Stimulated activated CD8-positive, alpha-beta memory T cell treated with anti-CD3 and anti-CD28 coated beads, Interleukin-4, amount 100 ng/mL, for 4 hours (primary cell): ENCODE results near the gene CD300H.

Experiments
- DNase-seq, 2 donors: peaks; one replicate each; pipeline ENCODE4 v3.0.0-alpha.2; 2020; ENCODE audit warnings: low read depth in 2 of 2, low spot score in 1 of 2

Gene CD300H

DNA sequence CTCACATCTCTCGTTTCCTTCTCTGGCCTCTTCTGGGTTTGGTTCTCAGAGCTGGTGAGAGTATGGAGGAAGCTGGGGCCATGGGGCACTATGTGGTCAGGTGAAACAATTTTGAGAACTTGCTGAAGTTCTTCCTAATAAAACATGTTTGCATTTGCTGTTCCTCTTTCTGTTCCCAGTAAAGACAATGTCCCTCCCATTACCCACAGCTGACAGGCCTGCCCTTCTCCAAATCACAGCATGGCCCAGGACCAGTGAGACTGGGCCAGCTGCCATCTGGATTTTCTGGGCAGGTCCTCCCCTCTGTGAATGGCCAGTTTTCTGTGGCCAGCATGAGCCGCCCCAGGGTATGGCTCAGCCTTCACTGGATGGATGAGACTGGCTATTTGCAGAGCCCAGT is at the start of gene CD300H:
CD300H (minus strand) TSS at position 113 of the 400 bp plus-strand sequence.
- no peak for DNase-seq

DNA sequence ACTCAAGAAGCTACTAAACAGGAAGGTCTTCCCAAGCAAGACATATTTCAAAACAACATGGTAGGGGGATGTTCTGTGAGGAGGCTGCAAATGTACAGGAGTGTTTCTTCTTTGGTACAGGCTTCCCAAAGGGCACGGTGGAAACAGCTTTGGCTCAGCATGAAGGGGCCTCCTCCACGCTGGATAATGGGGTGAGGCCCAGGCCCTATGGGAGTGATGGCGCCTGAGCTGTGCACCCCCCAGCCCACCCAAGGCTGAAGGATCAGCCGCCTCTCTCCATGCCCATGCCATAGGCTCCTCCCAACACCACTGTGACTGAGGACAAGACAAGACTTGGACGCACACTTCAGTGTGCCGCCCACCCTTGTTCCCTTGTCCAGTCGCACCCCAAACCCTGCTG is 49.4 kb upstream of the CD300H start:
- no peak for DNase-seq

DNA sequence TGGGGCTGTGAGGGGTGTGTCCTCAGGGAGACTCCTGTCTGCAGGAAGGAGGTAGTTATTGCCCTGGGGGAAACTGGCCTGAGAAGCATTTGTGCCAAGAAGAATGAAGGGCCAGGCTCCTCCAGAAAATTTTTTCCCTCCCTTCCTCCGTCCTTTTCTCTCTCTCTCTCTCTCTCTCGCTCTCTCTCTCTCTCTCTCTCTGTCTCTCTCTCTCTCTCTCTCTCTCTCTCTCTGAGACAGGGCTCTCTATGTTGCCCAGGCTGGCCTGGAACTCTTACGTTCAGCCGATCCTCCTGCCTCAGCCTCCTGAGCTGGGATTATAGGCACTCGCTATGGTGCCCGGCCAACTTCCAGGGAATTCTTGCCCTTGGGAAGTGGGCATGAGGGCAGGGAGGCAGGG is 44.7 kb upstream of the CD300H start:
- DNase-seq: no peak

DNA sequence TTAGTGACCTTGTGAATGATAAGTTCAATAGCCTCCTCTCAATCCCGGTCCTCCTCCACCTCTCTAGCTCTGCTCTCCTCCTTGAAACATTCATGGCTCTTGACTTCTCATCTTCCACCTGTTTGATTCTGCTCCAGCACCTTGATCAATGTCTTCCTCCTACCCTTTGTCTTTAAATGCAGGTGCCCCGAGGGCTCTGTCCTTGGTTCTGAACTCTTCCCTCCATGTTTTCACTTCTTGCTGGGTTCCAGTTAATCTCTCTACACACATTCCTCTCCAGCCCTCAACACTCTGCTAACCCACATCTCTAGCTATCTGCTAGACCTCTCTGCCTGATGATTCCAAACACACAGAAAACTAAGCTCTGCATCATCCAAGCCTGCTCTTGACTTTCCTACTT is 42.8 kb upstream of the CD300H start:
- DNase-seq: no peak

DNA sequence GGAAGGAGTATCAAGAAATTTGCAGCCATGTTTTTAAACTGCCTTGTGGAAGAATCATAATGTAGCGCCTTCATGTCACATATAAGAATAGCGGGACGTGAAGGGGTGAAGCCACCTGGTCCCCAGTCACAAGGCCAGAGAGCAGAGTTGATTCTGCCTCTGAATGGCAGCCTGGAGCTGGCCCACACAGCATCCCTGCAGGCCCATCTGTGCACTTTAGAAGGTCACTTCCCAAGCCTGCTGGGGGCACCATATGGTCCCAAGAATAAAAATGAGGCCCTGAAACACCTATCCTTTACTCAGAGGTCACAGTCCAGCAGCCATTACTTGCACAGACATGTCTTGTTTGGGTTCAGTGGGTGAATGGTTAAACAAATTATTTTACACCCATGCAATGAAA is 41.2 kb upstream of the CD300H start:
- no peak for DNase-seq

DNA sequence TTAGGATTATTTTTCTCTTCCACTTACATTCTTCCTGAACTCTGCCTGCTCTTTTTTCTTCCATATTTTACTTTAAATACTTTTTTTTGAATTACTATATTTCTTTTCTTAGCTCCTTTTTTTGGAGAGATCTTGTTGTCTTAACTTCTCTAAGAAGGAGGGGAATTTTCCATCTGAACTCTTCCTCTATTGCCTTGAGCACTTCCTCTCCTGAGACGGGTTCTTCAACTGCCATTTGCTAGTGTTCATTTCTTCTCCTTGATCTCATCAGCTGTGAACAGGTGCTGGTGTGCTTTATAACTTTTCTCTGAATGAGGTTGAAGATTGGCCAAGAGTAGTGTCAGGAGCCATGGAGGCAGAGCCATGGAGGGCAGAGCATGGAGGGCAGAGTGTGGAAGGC is 39.9 kb upstream of the CD300H start:
- DNase-seq: no peak

DNA sequence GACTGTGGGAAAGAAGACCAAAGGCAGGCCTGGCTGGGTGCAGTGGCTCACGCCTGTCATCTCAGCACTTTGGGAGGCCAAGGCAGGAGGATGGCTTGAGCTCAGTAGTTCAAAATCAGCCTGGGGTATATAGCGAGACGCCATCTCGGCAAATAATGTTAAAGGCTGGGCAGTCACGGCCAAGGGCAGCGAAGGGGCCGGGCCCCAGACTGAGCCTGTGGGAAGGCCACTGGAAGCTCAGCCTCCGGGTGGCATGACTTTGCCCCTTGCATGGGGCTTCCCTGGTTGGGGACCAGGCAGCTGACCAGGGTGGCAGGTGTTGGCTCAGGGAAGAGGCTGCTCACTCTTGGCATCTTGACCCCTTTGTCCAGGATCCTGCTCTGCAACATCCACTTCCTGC is 38.7 kb upstream of the CD300H start:
- no peak for DNase-seq

DNA sequence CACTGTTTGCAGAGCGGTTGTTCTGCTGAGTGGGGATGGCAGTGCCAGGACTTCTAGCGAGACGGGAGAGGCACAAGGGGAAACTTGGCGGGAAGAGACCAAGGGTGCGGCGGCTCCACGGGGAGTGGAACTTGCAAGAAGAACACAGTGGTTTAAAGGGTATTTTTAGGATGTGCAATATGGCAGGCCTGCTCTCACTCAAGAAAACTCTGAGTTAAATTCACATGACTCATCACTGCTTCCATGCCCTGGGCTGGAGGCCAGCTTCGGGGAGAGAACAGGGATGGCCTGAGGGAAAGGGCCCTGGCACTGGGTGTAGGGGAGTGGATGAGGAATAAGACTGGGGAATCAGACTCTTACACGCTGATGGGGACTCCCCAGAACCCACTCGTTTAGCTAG is 38.1 kb upstream of the CD300H start:
- DNase-seq: no peak

DNA sequence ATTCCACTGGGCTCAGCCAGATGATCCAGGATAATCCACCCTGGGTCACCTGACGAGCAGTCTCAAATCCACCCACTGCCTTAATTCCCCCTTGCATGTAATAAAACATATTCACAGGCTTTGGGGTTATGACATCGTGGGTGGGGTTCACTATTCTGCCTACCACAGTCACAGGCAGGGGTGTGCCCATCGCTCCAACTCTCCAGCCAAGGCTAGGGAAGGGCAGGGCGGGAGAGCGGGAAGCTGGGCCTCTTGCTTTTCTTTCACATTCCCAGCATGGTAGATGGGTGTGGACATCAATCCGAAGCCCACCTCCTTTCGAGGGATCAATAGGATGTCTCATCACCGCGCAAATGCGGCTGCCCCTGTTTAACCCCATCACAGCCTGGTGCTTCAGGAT is 37.5 kb upstream of the CD300H start:
- DNase-seq: no peak

DNA sequence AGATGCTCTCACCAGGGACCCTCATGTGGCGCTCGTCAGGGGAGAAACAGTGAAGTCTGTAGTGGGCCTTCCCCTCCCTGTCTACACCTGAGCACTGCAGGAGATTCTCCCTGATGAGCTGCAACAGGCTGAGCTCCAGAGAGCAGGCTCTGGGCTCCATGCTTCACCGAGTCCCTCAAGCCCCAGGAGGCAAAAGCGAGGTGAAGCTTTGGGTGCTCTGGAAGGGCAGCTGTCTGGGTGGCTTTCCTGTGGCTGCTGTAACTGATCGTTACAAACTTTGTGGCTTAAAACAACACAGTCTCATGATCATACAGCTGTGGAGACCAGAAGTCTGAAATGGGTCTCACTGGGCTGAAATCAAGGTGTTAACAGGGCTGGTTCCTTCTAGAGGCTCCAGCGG is 36.9 kb upstream of the CD300H start:
- DNase-seq: no peak

DNA sequence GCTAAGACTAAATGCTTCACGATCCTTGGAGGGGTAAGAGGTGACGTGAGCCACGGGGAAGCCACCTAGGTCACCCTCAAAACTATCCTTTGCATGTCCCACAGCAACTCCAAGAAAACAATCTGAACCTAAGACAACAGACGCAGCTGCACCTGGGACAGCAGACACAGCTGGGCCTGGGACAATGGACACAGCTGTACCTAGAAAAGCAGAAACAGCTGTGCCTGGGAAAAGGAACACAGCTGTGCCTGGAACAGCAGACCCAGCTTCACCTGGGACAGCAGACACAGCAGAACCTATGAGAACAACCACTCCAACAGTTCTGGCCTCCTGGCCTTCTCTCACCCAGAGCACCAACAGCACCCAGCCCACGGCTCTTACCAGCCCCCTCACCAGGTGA is 36.4 kb upstream of the CD300H start:
- no peak for DNase-seq

DNA sequence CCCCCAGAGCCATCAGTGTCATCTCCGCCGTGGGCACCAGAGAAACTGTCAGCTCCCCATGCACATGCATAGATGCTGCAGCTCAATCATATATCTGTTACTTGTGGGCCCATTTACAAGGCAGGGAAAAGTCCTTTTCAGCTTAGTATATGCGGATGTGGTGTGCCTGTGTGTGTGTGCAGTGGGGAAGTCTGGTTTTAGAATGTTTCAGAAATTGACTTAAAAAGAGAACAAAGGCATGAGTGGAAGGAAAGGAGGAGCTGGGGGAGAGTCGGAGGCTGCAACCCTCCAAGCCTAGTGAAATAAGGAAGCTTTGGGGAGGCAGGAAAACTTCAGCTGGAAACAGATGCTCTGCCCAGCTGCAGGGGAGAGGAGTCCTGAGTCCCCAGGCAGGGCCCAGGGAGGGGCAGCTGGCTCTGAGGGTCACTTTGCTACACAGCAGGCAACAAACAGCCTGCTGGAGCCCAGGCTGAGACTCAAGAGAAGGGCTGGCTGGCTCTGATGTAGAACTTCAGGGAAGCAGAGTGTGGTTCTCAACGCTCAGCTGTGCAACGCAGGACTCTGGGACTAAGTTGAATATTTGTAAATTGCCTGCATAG is 35.8 kb upstream of the CD300H start:
- no peak for DNase-seq

DNA sequence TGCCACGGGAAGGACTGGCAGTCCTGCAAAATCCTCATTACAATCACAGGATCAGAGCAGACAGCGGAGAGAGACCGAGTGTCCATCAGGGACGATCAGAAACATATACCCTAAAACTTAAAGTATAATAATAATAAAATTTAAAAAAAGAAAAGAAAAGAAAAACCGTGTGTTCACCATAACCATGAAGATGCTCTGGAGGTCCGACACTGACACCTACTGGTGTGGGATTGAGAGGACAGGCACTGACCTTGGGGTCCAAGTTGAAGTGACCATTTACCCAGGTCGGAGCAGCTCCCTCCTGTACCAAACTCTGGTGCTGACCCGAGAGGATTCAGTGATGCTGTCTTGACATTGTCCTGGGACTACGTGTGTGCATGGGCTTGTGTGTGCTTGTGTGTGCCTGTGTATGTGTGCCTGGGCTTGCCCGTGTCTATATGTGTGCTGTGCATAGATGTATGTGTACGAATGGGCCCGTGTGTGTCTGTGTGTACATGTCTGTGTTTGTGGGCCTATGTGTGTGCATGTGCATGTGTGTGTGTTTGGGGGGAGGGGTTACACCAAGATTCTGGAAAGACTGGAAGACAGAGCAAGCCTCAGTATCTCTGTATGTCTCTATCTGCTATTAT is 34.7 kb upstream of the CD300H start:
- DNase-seq: no peak

DNA sequence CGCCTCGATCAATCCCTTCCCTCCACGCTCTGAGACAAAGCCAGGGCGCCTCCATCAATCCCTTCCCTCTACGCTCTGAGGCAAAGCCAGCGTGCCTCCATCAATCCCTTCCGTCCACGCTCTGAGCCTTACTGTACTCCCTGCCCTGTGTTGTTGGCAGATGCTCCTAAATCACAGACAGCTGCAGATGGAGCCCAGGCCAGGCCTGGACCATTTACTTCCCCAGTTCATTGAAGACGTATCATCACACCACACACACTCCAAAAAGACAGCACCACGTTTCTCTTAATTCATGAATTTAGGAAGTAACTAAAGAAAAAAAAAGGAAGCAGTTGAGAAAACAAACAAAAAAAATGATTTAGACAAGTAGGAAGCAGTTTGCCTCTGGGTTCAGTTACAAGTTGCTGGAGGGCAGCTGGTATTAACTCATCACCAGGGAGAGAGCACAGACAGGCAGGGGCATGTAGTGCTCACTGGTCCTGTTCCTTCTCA is 32.2 kb upstream of the CD300H start:
- DNase-seq: no peak

DNA sequence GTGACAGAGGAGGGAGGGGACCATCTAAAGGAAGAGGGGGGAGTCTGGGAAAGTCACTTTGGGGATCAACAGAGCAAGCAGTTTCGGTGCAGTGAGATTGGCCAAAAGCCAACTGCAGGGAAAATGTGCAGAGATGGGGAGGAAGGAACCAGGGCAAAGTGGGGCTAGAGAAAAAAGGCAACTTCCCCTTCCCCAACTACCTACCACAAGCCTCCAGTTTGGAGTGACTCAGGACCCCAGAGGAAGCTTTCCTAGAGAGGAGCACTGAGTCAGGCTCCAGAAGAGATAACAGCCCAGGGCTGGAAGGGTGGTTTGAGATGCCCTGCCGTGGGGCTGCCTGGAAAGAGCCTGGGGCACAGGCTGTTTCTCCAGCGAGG is 31.7 kb upstream of the CD300H start:
- no peak for DNase-seq

DNA sequence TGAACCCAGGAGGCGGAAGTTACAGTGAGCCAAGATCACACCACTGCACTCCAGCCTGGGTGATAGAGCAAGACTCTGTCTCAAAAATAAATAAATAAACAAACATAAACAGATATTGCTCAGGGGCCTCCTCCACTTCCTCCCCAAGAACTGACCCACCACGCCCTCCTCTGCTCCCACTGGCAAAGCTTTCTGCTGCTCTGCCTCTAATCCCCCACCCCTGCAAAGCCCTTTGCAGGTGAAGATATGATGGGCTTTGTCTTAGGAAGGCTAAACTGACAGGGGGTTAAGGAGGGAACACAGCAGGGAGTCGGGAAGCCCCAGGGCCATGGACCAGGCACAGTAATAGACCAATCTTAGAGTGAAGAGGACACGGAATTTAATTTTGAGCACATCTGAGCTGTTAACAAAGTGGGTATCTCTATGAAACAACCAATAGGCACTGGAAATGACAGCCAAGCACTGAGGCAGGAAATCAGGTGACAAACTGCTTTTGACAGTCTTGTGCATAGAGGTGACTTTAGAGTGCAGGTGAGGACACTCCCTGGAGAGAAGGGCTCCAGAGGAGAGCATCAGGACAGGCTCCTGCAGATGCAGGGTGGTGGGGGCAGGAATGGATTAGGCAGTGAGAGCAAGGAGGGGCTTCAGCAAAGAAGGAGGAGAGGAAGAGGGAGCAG is 31.2 kb upstream of the CD300H start:
- no peak for DNase-seq

DNA sequence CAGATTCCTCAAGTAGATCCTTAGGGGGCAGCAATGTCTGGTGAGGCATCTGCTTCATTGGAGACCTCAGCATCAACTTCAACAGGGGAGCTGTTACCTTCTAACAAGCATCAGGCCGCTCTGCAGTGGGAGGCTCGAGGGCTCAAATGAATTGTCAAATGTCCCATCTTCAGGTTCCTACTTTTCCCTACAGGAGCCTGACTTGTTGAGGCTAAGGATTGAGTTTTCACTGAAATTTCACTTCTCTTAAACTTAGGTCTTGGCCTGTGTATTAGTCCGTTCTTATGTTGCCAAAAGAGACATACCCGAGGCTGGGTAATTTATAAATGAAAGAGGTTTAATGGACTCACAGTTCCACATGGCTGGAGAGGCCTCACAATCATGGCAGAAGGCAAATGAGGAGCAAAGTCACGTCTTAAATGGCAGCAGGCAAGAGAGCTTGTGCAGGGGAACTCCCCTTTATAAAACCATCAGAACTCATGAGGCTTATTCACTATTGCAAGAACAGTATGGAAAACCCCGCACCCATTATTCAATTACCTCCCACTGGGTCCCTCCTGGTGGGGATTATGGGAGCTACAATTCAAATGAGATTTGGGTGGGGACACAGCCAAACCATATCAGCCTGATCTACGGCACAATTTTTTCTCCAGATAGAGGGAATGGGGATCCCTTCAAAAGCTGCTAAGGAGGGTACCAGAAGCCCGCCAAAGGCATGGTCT is 29.9 kb upstream of the CD300H start:
- no peak for DNase-seq

DNA sequence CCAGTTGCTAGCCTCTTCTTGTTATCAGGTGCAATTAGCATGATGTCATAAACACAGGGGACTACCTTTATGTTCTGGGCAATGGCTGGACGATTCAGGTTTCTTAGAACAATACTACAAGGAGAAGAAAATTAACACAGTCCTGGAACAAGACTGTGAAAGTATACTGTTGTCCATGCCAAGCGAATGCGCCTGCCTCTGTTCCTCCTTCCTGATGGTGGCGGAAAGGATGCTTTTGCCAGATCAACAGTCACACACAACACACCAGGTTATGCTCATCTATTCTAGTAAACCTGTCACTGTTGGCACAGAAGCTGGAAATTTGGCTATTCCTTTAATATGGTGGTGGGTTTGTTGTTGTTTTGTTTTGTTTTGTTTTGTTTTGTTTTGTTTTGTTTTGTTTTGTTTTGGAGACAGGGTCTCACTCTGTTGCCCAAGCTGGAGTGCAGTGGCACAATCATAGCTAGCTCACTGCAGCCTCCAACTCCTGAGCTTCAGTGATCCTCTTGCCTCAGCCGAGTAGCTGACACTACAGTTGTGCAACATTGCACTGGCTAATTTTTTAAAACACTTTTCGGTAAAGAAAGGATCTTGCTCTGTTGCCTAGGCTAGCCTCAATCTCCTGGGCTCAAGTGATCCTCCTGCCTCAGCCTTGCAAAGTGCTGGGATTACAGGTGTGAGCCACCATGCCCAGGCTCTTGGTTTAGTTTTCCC is 27.9 kb upstream of the CD300H start:
- no peak for DNase-seq

DNA sequence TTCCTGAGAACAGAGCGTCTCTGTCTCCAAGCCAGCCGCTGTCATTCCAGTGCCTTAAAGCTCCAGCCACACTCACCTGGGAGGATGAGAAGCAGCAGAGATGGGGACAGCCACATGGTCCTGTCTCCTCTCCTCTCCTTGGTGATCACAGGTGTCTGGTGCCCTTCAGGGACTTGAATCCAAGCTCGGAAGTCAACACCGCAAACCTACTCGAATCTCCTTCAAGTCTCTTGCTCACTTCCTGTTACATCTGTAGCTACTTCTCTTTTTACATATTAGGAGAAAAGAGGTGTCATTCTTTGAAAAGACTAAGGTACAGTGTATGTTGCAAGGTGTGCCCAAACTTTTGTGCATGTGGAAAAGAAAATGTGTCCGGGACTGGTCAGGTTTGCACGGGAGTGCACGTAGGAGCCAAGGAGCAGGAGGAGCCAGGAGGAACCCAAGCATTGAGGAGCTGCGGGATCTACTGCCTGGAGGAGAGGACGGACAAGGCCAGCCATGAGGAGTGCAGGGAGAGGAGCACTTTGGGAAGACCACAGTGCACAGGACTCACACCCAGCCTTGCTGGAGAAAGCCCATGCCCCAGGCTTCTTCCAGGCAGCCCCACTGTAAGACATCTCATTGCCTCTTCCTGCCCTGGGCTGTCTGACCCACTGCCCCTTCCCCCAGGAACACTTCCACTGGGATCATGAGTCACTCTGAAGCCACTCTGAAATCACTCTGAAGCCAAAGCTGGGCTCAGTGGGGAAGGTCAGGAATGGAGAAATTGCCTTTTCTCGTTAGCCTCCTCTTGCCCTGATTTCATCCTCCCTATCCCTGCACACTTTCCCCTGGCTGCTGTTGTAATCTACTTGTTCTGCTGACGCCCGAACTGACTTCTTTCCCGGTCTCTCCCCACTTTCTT is 25.0 kb upstream of the CD300H start, which contains the start of gene CD300LD:
CD300LD (minus strand) TSS at position 197 of the 904 bp plus-strand sequence; CDS start at position 116, 81 bp downstream.
- no peak for DNase-seq

DNA sequence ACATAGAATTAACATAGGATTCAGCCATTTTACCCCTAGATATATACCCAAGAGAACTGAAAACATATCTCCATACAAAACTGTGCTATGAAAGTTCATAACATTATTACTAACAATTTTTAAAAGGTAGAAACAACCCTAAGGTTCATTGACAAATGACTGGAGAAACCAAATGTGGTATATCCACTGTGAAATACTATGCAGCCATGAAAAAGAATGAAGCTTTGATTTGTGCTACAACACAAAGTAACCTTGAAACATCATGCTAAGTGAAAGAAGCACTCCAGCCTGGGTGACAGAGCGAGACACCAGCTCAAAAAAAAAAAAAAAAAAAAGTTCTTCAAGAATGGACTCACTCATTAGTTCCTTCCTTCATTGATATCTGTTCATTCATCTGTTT is 24.2 kb upstream of the CD300H start:
- DNase-seq: no peak
